HG02852 (cell line): Measurements from ENCODE around the gene UTS2R.

ENCODE experiments used
- ATAC-seq: cut with Tn5 transposase; IDR thresholded peaks from one replicate; pipeline ENCODE4 v1.9.1; 2021; ENCODE audit warnings: mild to moderate bottlenecking, moderate library complexity; ENCODE audit not compliant: unreplicated experiment

Gene UTS2R

GRCh38 chr17:82424001-82424862 is 52.7 kb downstream of the UTS2R start:
- no peak for ATAC-seq

GRCh38 chr17:82424863-82425159 is 53.2 kb downstream of the UTS2R start:
- no peak for ATAC-seq
